ENCODE measurements around the gene EDEM1.

Gene EDEM1

DNA sequence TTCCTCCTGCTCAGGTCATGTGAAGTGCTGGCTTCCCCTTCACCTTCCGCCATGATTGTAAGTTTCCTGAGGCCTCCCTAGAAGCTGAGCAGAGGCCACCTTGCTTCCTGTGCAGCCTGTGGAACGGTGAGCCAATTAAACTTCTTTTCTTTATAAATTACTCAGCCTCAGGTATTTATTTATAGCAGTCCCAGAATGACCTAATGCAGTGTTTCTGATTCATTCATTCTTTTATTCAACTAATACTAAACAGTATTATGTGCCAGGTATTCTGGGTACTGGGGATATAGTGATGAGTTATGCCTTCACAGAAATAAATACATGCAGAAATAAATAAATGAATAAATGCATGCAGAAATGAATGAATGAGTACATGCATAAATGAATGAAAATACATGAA is 41.9 kb downstream of the EDEM1 start:
- H3K4me3 ChIP-seq (ENCODE audit: low read depth, low read length), result no peak overlapping the region
- DNase-seq (ENCODE audit: low read depth), result no peak
- TF ChIP-seq, protein P1, sequence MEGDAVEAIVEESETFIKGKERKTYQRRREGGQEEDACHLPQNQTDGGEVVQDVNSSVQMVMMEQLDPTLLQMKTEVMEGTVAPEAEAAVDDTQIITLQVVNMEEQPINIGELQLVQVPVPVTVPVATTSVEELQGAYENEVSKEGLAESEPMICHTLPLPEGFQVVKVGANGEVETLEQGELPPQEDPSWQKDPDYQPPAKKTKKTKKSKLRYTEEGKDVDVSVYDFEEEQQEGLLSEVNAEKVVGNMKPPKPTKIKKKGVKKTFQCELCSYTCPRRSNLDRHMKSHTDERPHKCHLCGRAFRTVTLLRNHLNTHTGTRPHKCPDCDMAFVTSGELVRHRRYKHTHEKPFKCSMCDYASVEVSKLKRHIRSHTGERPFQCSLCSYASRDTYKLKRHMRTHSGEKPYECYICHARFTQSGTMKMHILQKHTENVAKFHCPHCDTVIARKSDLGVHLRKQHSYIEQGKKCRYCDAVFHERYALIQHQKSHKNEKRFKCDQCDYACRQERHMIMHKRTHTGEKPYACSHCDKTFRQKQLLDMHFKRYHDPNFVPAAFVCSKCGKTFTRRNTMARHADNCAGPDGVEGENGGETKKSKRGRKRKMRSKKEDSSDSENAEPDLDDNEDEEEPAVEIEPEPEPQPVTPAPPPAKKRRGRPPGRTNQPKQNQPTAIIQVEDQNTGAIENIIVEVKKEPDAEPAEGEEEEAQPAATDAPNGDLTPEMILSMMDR (IDR thresholded peaks at IDR 0.05; ENCODE audit: insufficient read depth, low read depth, low read length, missing control alignments), result no peak

DNA sequence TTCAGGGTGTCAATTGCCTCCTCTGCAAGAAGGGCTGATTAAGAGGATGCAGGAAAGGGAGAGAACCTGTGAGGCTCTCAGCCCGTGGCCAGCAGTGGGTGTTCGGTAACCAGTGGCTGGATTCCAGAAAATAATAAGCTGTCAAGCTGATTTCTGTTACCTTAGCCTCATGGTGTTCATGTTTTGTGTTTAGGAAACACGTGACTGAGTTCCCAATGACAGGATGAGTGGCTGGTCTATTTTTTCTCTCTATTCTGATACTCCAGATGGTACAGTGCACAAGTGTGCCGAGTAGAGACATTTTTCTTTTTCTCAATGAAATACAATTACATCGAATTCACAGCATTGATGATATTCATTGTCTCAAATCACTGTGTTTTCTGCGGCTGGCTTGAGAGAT is 43.6 kb downstream of the EDEM1 start:
- no peak for DNase-seq (ENCODE audit: low read depth)
- no peak overlapping the region for H3K4me3 ChIP-seq (ENCODE audit: low read depth, low read length)
- TF ChIP-seq, protein P1 (IDR thresholded peaks at IDR 0.05; ENCODE audit: insufficient read depth, low read depth, low read length, missing control alignments), result no peak

DNA sequence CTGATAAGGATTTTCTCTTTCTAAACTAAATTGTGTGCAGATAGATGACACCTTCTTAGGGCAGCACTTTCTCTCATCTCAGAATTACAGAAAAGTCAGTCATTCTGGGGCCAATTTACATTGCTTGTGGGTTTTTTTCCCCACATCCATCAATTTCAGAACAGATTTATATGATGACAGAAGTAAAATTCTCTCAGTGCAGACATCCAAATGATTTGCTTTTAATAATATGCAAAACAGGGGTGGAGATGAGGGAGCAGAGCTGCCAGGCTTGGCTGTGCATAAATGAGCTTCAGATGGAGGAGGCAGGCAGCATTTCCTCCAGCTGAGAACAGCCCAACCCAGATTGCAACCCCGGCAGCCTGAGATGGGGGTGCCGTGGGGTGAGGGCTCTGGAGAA is 44.0 kb downstream of the EDEM1 start:
- TF ChIP-seq, protein P1 (IDR thresholded peaks at IDR 0.05; ENCODE audit: insufficient read depth, low read depth, low read length, missing control alignments), result no peak
- H3K4me3 ChIP-seq (ENCODE audit: low read depth, low read length), result no peak overlapping the region
- DNase-seq (ENCODE audit: low read depth), result peak; percentile 37

DNA sequence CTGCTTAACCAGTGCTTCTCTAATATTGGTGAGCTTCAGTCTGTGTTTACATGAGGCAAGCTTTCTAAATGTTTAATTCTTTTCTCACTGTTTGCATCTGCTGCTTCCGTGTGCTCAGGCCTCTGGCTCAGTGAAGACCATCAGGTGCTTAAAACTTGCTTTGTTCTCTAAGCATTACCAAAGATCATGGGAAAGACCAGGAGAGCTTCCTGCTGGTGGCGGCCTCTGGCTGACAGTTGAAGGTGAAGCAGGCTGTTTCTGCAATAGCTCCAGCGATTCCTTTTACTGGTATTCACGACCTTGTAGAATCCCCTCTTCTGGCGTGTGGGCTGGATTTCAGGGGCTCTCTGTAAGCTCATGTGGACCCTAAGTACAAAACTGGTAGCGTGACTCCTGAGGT is 45.1 kb downstream of the EDEM1 start:
- TF ChIP-seq, protein P1 (IDR thresholded peaks at IDR 0.05; ENCODE audit: insufficient read depth, low read depth, low read length, missing control alignments), result no peak
- no peak overlapping the region for H3K4me3 ChIP-seq (ENCODE audit: low read depth, low read length)
- no peak for DNase-seq (ENCODE audit: low read depth)

DNA sequence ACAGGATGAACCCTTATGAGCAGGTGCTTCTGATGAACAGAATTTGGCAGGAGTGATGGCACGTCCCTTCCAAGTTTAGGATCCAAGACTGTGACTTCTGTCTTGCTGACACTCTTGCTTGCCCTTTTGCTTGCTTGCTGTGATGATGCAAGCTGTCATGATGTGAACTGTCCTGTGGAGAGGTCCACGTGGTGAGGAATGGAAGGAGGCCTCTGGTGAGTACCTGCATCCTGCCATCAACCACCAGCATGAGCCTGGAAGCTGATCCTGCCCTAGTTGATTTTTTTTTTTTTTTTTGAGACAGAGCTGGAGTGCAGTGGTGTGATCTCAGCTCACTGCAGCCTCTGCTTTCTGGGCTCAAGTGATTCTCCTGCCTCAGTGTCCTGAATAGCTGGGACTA is 45.5 kb downstream of the EDEM1 start:
- no peak overlapping the region for H3K4me3 ChIP-seq (ENCODE audit: low read depth, low read length)
- no peak for DNase-seq (ENCODE audit: low read depth)
- TF ChIP-seq, protein P1 (IDR thresholded peaks at IDR 0.05; ENCODE audit: insufficient read depth, low read depth, low read length, missing control alignments), result no peak

DNA sequence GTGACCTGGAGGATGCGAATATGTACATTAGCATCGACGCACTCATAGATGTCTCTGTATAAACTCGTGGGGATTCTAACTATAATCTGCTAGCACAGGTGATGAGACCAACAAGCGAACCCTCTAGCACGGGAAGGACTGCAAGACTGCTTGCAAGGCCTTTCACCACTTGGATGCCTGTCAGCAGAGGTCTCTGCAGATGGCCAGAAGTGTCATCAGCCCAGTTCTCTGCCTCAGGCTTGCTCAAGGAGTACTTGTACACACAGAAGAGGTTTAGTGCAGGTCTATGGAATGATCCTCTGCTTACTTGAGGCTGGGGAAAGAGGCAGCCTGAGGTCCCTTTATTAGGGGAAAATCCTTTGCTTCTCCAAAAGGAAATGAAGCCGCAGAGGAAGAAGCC is 48.1 kb downstream of the EDEM1 start:
- H3K4me3 ChIP-seq (ENCODE audit: low read depth, low read length), result no peak overlapping the region
- TF ChIP-seq, protein P1 (IDR thresholded peaks at IDR 0.05; ENCODE audit: insufficient read depth, low read depth, low read length, missing control alignments), result no peak

DNA sequence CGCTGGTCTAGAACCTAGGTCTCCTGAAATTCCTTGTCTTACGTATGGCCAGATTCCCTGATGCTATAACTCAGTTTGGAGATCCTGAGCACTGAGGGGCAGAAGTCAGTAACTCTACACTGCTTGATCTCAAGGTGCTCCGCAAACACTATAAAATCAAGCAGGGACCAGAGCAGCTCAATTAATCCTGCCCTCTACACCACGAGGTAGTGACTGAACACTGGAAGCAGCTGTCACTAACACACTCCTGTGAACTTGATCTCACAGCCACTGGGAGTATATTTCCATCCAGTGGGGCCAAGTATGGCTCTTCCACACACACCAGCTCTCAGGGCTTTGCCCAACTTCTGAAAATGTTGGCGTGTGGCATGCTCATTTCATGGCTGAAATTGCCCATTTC is 51.0 kb downstream of the EDEM1 start:
- H3K4me3 ChIP-seq (ENCODE audit: low read depth, low read length), result no peak overlapping the region
- no peak for DNase-seq (ENCODE audit: low read depth)
- TF ChIP-seq, protein P1 (IDR thresholded peaks at IDR 0.05; ENCODE audit: insufficient read depth, low read depth, low read length, missing control alignments), result no peak

More for the DNA sequence above, 48.1 kb downstream of the EDEM1 start:
- no peak for DNase-seq (ENCODE audit: low read depth)
